DND-41 (cell line): Measurements from ENCODE around the gene CYTH4.

Source experiments
- ATAC-seq: fragments of 200-7000 bp; cut with Tn5 transposase; 3 replicates; pipeline ENCODE4 v1.9.1; 2021; ENCODE audit warnings: low read depth; ENCODE audit not compliant: insufficient read depth
- DNase-seq: peaks from one replicate; pipeline ENCODE4 v3.0.0-alpha.2; 2020
- H2AFZ ChIP-seq: 2 replicates; pipeline ENCODE4 v1.6.0; 2012; ENCODE audit warnings: low read depth, low read length
- H3K27ac ChIP-seq: 2 replicates; pipeline ENCODE4 v1.5.1; 2012; ENCODE audit warnings: low read length, inconsistent platforms
- H3K27me3 ChIP-seq: fragments of 200-600 bp; sonication (generic); 2 replicates; pipeline ENCODE4 v1.6.0; 2012; ENCODE audit warnings: low read length, mild to moderate bottlenecking, inconsistent platforms; ENCODE audit not compliant: insufficient read depth, poor library complexity
- H3K36me3 ChIP-seq: 2 replicates; pipeline ENCODE4 v1.5.1; 2012; ENCODE audit warnings: low read length, inconsistent platforms; ENCODE audit not compliant: insufficient read depth
- H3K4me1 ChIP-seq: 2 replicates; pipeline ENCODE4 v1.5.1; 2012; ENCODE audit warnings: mild to moderate bottlenecking, low read length; ENCODE audit not compliant: insufficient read depth
- H3K4me2 ChIP-seq: 2 replicates; pipeline ENCODE4 v1.6.0; 2012; ENCODE audit warnings: mild to moderate bottlenecking, moderate library complexity, low read length, inconsistent platforms; ENCODE audit not compliant: insufficient read depth
- H3K4me3 ChIP-seq, 2 experiments: fragments of 200-600 bp in 1 of 2; shearing (Covaris generic) in 1 of 2; 2 replicates each; pipeline ENCODE4 v1.5.1; 2012 to 2016; ENCODE audit warnings: inconsistent platforms in 2 of 2, low read length in 2 of 2, mild to moderate bottlenecking in 2 of 2, low read depth in 1 of 2, moderate library complexity in 1 of 2
- H3K79me2 ChIP-seq: 2 replicates; pipeline ENCODE4 v1.6.0; 2012; ENCODE audit warnings: low read length, inconsistent platforms; ENCODE audit not compliant: insufficient read depth
- H3K9ac ChIP-seq: 2 replicates; pipeline ENCODE4 v1.6.0; 2012; ENCODE audit warnings: low read depth, mild to moderate bottlenecking, inconsistent platforms, low read length, moderate library complexity
- H3K9me3 ChIP-seq: 2 replicates; pipeline ENCODE4 v1.5.1; 2012; ENCODE audit warnings: low read length, moderate library complexity, mild to moderate bottlenecking, inconsistent platforms; ENCODE audit not compliant: insufficient read depth, severe bottlenecking
- H4K20me1 ChIP-seq: 2 replicates; pipeline ENCODE4 v1.6.0; 2012; ENCODE audit warnings: low read length; ENCODE audit not compliant: insufficient read depth
- EZH2 ChIP-seq: IDR thresholded peaks from 3 replicates; pipeline ENCODE4 v1.6.1; 2012; ENCODE audit warnings: borderline replicate concordance, low read depth, mild to moderate bottlenecking, moderate library complexity, low read length, inconsistent platforms; ENCODE audit not compliant: severe bottlenecking
- TF ChIP-seq, protein P1 (sequence below): IDR thresholded peaks from 2 replicates; pipeline ENCODE4 v1.5.1; 2012; ENCODE audit warnings: borderline replicate concordance, low read length, moderate library complexity, mild to moderate bottlenecking; ENCODE audit not compliant: poor library complexity, severe bottlenecking; ENCODE audit errors: extremely low read depth

The CYTH4 gene

DNA sequence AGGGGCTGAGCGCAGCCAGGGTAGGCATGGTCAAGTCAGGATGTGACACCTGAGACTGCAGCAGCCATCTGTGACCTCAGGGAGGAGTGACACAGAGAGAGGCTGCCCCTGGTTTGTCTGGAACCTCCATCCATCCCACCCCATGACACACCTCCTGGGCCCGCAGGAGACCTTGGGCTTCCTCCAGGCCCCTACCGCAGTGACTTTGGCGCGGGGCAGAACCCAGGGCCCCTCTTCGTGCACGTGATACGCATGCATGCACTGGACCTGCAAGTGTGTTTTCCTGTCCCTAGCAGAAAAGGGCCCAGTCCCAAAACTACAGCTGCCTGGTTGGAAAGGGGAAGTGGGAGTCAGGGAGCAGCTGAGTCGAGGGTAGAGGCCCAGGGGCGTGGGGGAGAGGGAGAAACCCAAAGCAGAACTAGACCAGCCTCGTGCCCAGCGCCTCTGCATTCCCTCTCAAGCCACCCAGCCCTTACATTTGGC lies 7.9 kb upstream of the CYTH4 start:
- Histone ChIP-seq H3K27ac (no peak overlapping the region), H3K79me2 (no peaks in the 10 kb centered on the region), H3K9me3 (no peaks in the 10 kb centered on the region), H3K4me3 (no peak overlapping the region), H3K4me2 (no peak overlapping the region), H4K20me1 (no peaks in the 10 kb centered on the region), H3K4me1 (no peaks in the 10 kb centered on the region), H3K36me3 (no peaks in the 10 kb centered on the region), H2AFZ (no peak overlapping the region), H3K9ac (no peak overlapping the region), H3K27me3 (peaks cover 14% of the 10 kb centered on the region)
- no peak for TF ChIP-seq EZH2
- TF ChIP-seq, protein P1, sequence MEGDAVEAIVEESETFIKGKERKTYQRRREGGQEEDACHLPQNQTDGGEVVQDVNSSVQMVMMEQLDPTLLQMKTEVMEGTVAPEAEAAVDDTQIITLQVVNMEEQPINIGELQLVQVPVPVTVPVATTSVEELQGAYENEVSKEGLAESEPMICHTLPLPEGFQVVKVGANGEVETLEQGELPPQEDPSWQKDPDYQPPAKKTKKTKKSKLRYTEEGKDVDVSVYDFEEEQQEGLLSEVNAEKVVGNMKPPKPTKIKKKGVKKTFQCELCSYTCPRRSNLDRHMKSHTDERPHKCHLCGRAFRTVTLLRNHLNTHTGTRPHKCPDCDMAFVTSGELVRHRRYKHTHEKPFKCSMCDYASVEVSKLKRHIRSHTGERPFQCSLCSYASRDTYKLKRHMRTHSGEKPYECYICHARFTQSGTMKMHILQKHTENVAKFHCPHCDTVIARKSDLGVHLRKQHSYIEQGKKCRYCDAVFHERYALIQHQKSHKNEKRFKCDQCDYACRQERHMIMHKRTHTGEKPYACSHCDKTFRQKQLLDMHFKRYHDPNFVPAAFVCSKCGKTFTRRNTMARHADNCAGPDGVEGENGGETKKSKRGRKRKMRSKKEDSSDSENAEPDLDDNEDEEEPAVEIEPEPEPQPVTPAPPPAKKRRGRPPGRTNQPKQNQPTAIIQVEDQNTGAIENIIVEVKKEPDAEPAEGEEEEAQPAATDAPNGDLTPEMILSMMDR = no peak
- ATAC-seq = no peak
- DNase-seq = no peak

DNA sequence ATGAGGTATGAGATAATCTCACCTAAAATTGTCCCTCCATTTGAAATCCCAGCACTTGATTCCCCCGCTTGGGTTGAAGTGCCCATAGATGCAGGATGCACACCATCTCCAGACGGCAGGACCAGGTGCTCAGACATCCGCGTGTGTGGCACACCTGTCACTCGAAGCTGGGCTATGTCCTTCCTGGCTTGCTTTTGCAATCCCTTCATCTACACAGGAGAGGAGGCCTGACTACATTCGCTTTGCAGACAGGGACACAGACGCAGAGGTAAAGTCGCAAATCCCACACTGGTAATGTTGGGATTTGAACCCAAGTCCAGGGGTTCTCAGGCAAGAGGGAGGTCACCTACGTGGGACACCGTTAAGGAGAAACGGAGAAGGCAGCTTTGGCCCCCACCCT lies 7.2 kb upstream of the CYTH4 start:
- H3K79me2 ChIP-seq = no peaks in the 10 kb centered on the region
- no peaks in the 10 kb centered on the region for H3K9me3 ChIP-seq
- H3K27me3 ChIP-seq = peaks cover 11% of the 10 kb centered on the region
- ATAC-seq (no peak), DNase-seq (no peak)
- H3K27ac ChIP-seq = no peak overlapping the region
- H3K9ac ChIP-seq = no peak overlapping the region
- H4K20me1 ChIP-seq = no peaks in the 10 kb centered on the region
- H3K4me2 ChIP-seq = no peak overlapping the region
- H2AFZ ChIP-seq = no peak overlapping the region
- no peak overlapping the region for H3K4me3 ChIP-seq
- TF ChIP-seq EZH2 = no peak
- TF ChIP-seq, protein P1 = no peak
- no peaks in the 10 kb centered on the region for H3K36me3 ChIP-seq
- no peaks in the 10 kb centered on the region for H3K4me1 ChIP-seq

DNA sequence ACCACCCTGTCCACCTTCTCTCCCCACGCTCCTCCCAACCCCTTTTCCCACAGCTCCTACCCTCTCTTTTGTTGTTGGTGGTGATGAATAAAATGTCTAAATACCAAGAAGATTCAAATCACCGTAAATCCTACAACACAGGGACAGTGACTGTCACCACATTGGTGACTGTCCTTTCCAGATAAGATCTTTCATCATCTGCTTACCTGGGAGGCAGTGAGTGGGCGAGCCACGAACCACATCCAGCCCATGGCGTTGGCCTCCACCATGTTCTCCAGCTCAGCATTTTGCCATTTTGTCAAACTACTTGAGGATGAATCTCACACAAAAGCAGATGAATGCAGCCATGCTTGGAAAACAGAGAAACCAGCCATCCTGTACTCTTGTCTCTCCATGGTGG lies 6.7 kb upstream of the CYTH4 start:
- Histone ChIP-seq H3K27ac (no peak overlapping the region), H3K4me3 (no peak overlapping the region), H3K36me3 (no peaks in the 10 kb centered on the region), H4K20me1 (no peaks in the 10 kb centered on the region), H3K4me1 (no peaks in the 10 kb centered on the region), H3K9me3 (no peaks in the 10 kb centered on the region), H3K79me2 (no peaks in the 10 kb centered on the region), H3K4me2 (no peak overlapping the region), H3K27me3 (peaks cover 6% of the 10 kb centered on the region), H3K9ac (no peak overlapping the region), H2AFZ (no peak overlapping the region)
- DNase-seq = no peak
- ATAC-seq = no peak
- TF ChIP-seq, protein P1 = no peak
- TF ChIP-seq EZH2 = no peak

DNA sequence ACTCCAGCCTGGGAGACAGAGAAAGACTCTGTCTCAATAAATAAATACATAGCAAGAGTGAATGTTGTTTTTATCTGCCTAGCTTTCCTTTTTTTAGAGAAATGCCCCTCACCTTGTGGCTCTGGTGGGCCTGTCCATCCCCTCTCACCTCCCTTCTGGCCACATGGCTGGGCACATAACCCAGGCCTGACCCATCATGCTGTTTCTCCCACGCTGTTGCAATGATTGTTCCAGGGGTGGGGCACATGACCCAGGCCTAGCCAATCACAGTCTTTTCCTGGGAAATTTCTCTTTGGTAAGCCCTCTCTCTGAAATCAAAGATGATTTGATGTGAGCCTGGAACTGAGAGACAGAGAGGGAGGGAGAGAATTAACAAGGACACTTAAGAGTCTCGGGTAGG lies 5.5 kb upstream of the CYTH4 start:
- Histone ChIP-seq H3K4me1 (no peaks in the 10 kb centered on the region), H3K9me3 (no peaks in the 10 kb centered on the region), H3K4me2 (no peak overlapping the region), H3K36me3 (no peaks in the 10 kb centered on the region), H3K27ac (no peak overlapping the region), H3K79me2 (no peaks in the 10 kb centered on the region), H3K27me3 (peaks cover under 1% of the 10 kb centered on the region), H4K20me1 (no peaks in the 10 kb centered on the region), H2AFZ (no peak overlapping the region), H3K4me3 (no peak overlapping the region), H3K9ac (no peak overlapping the region)
- ATAC-seq (no peak), DNase-seq (no peak)
- no peak for TF ChIP-seq EZH2
- TF ChIP-seq, protein P1 = no peak
